Mesothelial cell of epicardium (in vitro differentiated cells): Measurements from ENCODE around the gene LITAF. TPM values are rescaled to one million over a fixed set of nuclear protein-coding genes. Genes with fewer than 3 reads are reported as not detected.

Source experiments
- DNase-seq, 2 experiments: peaks; one replicate each; pipeline ENCODE4 v3.0.0; 2021; ENCODE audit warnings: low spot score in 2 of 2; ENCODE audit not compliant: unreplicated experiment in 2 of 2
- H3K27ac Mint-ChIP-seq: 2 replicates; pipeline ENCODE4 v1.8.0; 2021; ENCODE audit warnings: mixed read lengths
- H3K27me3 Mint-ChIP-seq: 2 replicates; pipeline ENCODE4 v1.8.0; 2021; ENCODE audit warnings: low read depth, mixed read lengths
- H3K36me3 Mint-ChIP-seq: 2 replicates; pipeline ENCODE4 v1.8.0; 2021; ENCODE audit warnings: mixed read lengths
- H3K4me1 Mint-ChIP-seq: 2 replicates; pipeline ENCODE4 v1.8.0; 2021; ENCODE audit warnings: mixed read lengths
- H3K4me3 Mint-ChIP-seq: 2 replicates; pipeline ENCODE4 v1.8.0; 2021; ENCODE audit warnings: mild to moderate bottlenecking, moderate library complexity, mixed read lengths
- H3K9me3 Mint-ChIP-seq: 2 replicates; pipeline ENCODE4 v1.8.0; 2021; ENCODE audit warnings: mixed read lengths
- total RNA-seq: library from RNA; stranded (reverse); gene quantifications from 3 replicates; pipeline ENCODE4 v1.2.1, GENCODE V29; 2021
- TF ChIP-seq, protein P1 (sequence below): fragments of 200-600 bp; sonication (generic); IDR thresholded peaks from one replicate; pipeline ENCODE4 v1.5.0; 2021; ENCODE audit warnings: antibody characterized with exemption; ENCODE audit not compliant: unreplicated experiment

LITAF gene
- total RNA-seq, result 60.8 to 71.0 TPM (median 62.0 TPM) in 3 replicates

DNA sequence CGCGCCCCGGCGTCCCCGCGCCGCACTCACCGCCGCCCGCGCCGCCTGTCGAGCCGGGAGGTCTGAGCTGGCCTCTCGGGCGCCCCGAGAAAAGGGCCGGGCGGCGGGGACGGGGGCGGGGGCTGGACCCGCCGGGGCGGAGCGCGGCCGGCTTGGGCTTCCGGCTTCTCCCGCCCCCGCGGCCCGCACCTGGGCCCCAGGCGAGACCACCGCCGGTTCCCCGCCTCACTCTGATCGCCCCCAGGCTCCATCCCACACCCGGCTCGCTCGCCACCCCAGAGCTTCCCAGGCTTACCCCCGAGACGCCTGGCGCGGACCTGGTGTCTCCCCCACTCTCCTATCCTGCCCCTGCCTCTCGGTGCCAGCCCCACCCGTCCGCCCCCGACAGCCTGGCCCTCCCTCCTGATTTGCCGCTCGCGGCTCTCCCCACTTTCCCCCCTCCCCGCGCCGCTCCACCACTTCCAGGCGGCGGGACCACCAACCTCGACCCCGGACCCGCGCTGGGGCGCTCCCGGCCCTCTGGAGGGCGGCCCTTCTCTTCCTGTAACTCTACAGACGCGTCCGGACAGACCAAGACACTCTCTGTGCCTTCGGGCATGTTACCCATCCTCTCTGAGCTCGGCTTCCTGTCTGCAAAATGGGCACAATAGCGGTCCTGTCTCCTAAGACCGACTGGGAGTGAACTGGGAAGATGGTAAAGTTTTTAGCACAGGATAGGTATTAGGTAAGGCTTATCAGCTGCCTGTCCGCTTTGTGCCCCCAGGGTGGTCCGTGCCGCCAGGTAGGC is at the start of gene LITAF:
TSS of gene LITAF (minus strand) at position 64 of the 787 bp plus-strand sequence. CDS start 30,189 bp downstream, outside the sequence.
- Mint-ChIP-seq H3K4me3 (peak within 1 kb of the TSS; percentile 80), H3K4me1 (peaks cover 38% of the 10 kb centered on the region), H3K36me3 (no peaks in the 10 kb centered on the region), H3K27me3 (no peaks in the 10 kb centered on the region), H3K27ac (peak within 1 kb of the TSS; percentile 81), H3K9me3 (no peaks in the 10 kb centered on the region)
- TF ChIP-seq, protein P1, sequence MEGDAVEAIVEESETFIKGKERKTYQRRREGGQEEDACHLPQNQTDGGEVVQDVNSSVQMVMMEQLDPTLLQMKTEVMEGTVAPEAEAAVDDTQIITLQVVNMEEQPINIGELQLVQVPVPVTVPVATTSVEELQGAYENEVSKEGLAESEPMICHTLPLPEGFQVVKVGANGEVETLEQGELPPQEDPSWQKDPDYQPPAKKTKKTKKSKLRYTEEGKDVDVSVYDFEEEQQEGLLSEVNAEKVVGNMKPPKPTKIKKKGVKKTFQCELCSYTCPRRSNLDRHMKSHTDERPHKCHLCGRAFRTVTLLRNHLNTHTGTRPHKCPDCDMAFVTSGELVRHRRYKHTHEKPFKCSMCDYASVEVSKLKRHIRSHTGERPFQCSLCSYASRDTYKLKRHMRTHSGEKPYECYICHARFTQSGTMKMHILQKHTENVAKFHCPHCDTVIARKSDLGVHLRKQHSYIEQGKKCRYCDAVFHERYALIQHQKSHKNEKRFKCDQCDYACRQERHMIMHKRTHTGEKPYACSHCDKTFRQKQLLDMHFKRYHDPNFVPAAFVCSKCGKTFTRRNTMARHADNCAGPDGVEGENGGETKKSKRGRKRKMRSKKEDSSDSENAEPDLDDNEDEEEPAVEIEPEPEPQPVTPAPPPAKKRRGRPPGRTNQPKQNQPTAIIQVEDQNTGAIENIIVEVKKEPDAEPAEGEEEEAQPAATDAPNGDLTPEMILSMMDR, result no peak
- peak; percentile 37 to 60 for DNase-seq

DNA sequence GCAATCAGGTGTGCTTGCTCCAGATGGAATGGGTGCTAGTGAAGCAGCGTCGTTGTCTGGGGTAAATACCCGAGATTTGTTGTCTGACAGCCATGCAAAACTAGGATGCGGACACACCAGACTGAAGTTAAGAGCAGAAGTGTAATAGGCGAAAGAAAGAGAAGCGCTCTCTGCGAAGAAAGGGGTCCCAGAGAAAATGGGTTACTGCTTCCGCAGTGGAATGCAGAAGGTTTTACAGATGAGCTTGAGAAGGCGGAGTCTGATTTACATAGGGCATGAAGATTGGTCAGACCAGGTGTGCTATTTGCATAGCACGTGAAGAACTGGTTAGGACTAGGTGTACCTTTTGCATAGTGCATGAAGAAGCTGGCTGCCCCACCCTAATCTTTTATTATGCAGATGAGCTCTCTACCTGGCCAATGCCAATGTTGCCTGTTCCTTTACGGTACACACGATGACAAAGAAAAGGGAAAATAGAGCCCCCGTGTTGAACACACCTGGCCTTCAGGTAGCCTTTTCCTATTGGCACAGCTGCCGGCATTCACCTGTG is 49.5 kb upstream of the LITAF start:
- TF ChIP-seq, protein P1, result no peak
- Mint-ChIP-seq H3K27me3 (no peaks in the 10 kb centered on the region), H3K27ac (peak overlapping the region; percentile 93), H3K4me1 (peaks cover 42% of the 10 kb centered on the region), H3K9me3 (no peaks in the 10 kb centered on the region), H3K36me3 (no peaks in the 10 kb centered on the region), H3K4me3 (peak overlapping the region; percentile 59)
- no peak for DNase-seq

DNA sequence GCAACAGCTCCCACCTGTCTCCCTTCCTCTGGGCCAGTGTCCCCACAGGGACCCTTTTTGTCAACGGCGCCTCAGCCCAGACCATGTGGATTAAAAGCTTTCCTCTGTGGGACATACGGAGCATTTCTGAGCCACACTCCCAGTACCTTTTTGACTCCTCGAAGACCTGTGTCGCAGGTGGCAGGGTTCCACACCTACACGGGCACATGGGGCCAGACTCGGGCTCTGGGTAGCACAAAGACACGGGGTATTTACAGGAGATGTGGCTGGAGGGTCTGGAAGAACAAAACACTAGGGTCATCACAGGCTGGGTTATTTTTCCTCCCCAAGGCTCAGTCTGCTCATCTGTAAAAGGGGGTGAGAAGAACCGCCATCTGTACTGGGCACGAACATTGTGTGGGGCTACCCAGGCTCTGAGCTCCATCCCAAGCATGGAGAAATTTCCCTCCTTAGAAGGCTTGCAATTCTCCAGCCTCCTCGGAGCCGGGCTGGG is 49.0 kb upstream of the LITAF start:
- TF ChIP-seq, protein P1, result no peak
- Mint-ChIP-seq H3K4me3 (peak overlapping the region; percentile 59), H3K9me3 (no peaks in the 10 kb centered on the region), H3K36me3 (no peaks in the 10 kb centered on the region), H3K27me3 (no peaks in the 10 kb centered on the region), H3K4me1 (peaks cover 42% of the 10 kb centered on the region), H3K27ac (peak overlapping the region; percentile 93)
- no peak for DNase-seq

DNA sequence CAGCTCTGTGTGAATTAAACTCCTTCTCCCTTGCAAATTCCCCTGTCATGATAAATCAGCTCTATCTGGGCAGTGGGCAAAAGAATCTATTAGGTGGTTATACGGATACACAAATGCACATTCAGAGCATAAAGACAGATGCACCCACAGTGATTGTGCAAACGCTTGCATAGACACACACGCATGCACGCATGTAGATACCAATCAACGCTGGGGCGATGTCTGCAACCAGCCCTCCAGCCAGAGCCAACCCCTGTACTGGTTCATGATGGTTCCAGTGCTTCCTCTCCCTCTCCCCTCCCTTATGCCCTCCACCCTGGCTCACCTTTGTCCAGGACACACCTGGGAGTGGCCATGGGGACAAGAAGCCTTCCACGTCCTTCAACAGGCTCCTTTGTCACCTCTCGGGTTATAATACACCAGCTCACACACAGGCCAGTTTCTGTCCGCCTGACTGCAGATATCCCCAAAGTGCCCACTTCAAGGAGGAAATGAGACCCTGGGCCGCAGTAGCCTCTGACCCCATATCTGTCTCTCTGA is 48.5 kb upstream of the LITAF start:
- Mint-ChIP-seq H3K36me3 (no peaks in the 10 kb centered on the region), H3K27me3 (no peaks in the 10 kb centered on the region), H3K9me3 (no peaks in the 10 kb centered on the region), H3K4me1 (peaks cover 36% of the 10 kb centered on the region), H3K27ac (no peak overlapping the region), H3K4me3 (no peak overlapping the region)
- TF ChIP-seq, protein P1, result no peak
- DNase-seq, result no peak

DNA sequence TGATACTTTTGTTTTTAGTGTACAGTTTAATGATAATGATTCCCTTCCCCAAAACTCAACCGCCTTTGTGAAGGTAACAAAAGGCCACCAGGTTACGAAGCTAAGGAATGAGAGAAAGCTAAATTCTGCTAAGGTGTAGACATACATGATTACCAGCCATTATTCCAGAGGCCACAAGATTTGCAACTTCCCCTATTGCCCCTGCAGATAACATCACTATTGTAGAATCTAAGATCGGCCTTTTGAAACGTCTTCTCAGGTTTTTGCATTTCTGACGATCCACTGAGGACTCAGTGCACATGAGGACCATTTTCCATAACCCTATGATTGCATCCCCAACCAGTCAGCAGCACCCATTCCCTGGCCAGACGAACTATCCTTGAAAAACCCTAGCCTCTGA is 47.6 kb upstream of the LITAF start:
- TF ChIP-seq, protein P1, result no peak
- Mint-ChIP-seq H3K27ac (peak overlapping the region; percentile 52), H3K4me1 (peaks cover 37% of the 10 kb centered on the region), H3K27me3 (no peaks in the 10 kb centered on the region), H3K36me3 (no peaks in the 10 kb centered on the region), H3K4me3 (no peak overlapping the region), H3K9me3 (no peaks in the 10 kb centered on the region)
- no peak for DNase-seq
